Astrocyte of the hippocampus (primary cell): ENCODE results near the gene TMEM145.

Experiments
- DNase-seq: peaks from one replicate; pipeline ENCODE4 v3.0.0; 2011; ENCODE audit warnings: low read depth, low spot score

The TMEM145 gene

DNA sequence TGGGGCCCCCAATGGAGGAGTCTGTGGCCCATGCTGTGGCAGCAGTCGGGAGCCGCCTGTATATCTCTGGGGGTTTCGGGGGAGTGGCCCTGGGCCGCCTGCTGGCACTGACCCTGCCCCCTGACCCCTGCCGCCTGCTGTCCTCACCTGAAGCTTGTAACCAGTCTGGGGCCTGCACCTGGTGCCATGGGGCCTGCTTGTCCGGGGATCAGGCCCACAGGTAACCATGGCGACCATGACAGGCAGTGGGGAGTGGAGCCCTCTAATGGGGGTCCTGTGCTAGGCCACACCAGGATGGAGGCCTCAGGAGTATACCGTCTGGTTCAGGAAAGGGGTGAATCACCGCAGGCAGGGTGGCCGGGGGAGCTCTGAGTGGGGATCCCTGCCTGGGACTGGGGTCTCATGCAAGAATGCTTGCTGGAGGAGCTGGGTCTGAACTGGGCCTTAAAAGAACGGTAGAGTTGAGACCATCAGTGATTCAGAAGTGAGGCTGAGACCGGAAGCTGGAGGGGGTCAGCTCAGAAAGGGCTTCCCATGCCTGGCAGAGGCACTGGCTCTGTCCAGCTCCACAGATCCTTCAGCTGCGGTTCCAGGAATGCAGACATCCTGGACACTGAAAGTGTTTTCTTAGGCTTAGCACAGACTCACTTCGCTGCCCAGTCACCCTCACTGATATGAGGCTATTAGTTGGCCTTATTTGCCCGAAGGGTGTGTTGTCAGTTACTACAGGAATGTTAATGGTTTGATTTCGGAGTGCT lies 47.9 kb downstream of the TMEM145 start:
- peak; percentile 47 for DNase-seq

DNA sequence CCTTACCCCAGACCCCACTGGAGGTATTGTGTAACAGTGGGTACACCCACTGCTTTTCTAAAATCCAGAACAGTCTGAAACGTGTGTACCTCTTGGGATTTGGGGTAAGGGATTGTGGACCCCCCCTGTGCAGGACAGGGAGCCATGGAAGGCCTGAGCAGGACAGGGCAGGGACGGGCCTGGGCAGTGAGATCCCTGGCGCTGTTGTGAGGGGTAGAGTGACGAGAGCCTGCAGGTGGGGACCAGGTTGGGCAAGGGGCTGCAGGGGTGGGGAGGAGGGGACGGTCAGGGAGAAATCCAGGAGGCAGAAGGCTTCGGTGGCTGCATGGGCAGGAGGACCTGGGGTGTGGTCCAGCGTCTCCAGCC lies 48.4 kb downstream of the TMEM145 start:
- no peak for DNase-seq

DNA sequence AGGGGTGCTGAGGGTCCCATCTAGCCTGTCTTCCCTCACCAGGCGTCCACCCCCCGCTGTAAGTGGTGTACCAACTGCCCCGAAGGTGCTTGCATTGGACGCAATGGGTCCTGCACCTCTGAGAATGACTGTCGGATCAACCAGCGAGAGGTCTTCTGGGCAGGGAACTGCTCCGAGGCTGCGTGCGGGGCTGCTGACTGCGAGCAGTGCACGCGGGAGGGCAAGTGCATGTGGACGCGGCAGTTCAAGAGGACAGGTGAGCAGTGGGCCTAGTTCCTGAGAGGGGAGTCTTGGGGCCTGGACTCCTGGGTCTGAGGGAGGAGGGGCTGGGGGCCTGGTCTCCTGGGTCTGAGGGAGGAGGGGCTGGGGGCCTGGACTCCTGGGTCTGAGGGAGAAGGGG lies 49.2 kb downstream of the TMEM145 start:
- no peak for DNase-seq

DNA sequence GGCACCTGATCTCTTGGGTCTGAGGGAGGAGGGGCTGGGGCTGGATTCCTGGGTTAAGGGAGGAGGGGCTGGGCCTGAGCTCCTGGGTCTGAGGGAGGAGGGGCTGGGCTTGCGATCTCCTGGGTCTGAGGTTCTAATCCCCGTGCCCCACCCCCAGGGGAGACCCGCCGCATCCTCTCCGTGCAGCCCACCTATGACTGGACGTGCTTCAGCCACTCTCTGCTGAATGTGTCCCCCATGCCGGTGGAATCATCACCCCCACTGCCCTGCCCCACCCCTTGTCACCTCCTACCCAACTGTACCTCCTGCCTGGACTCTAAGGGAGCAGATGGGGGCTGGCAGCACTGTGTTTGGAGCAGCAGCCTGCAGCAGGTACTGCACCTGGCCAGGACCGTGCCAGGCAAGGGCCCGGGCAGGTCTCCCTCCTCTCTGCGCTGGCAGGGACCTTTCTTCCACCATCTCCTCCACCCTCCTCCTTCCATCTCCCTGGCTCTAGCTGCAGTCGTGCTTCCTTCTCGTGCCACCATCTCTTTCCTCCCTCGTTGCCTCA lies 49.9 kb downstream of the TMEM145 start:
- DNase-seq: no peak

DNA sequence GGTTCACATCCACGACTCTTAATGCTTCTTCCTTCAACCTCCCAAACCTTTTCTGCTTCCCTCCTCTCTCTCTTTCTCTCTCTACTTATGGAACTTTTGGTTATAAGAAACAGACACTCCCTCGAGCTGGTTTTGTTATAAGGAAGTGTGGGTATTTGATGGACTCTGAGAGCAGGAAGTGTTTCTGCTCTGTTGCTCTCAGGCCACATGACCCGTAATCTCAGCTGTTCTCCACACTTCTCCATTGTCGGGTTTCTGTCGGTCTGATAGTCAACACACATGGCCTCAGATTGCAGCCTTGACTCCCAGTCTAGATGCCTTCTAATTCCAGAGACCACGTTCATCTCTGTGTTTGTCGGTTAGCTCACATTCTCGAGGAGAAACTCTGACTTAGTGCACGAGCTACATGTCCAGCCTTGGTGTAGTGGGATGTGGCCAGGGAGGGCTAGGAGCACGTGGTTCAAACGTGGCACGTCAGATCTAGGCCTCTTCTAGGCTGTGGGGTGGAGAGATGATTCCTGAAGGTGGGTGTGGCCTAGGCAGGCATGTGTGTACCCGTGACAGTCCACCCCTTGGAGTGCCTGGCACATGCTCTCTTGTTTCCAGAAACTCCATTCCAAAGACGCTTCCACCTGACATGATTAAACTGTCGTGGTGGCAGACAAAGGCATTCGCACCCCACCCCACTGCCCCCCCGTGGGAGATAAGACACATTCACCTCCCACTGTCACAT lies 50.7 kb downstream of the TMEM145 start:
- no peak for DNase-seq

DNA sequence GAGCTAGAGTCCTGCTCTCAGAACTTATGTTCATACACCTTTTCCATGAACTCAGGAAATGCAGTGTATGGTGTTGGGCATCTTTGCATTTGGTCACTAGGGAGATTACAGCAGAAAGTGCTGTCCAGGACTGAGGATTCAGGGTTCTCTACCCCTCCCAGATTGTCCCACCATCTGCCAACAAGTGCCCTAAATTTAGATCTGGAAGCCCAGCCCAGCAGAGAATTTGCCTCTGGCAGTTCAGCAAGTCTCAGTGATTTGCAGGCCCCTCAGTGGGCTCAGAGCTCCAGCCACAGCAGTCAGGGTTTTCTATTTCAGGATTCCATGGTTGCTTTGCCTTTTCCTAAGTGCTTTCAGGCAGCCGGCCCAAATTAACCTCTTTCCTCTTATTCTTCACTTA lies 53.6 kb downstream of the TMEM145 start:
- DNase-seq: no peak

DNA sequence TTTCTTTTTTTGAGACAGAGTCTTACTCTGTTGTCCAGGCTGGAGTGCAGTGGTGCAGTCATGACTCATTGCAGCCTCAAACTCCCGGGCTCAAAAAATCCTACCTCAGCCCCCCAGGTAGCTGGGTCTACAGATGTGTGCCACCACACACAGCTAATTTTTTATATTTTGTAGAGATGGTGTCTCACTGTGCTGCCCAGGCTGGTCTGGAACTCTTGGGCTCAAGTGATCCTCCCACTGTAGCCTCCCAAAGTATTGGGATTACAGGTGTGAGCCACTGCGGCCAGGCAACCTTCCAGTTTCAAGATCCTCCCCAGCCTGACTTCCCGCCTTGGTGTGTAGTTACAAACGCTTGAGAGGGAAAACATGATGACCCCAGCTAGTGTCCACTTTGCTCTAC lies 54.8 kb downstream of the TMEM145 start:
- no peak for DNase-seq

DNA sequence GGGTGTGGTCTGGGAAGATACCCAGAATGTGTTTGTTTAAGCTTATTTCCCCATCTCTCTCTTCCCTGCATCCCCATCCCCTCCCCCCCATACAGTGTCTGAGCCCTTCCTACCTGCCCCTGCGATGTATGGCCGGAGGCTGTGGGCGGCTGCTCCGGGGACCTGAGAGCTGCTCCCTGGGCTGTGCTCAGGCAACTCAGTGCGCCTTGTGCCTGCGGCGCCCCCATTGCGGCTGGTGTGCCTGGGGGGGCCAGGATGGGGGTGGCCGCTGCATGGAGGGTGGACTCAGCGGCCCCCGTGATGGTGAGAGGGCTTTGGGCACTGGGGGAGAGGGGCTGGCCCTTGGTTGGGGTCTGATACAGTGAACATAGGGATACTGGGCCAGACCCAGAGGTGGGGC lies 55.3 kb downstream of the TMEM145 start:
- DNase-seq: no peak

DNA sequence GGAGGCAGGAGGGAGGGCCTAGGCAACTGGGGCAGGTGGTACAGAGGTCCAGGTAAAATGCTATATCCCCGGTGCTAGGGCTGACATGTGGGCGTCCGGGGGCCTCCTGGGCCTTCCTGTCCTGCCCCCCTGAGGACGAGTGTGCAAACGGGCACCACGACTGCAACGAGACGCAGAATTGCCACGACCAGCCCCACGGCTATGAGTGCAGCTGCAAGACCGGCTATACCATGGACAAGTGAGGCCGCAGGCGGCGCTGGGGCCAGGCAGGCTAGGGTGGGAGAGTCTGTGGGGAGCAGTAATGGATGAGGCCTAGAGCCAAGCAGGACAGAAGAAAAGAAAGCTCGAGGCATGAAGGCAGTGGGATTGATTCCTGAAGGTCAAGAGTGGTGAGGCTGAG lies 55.7 kb downstream of the TMEM145 start:
- DNase-seq: no peak

DNA sequence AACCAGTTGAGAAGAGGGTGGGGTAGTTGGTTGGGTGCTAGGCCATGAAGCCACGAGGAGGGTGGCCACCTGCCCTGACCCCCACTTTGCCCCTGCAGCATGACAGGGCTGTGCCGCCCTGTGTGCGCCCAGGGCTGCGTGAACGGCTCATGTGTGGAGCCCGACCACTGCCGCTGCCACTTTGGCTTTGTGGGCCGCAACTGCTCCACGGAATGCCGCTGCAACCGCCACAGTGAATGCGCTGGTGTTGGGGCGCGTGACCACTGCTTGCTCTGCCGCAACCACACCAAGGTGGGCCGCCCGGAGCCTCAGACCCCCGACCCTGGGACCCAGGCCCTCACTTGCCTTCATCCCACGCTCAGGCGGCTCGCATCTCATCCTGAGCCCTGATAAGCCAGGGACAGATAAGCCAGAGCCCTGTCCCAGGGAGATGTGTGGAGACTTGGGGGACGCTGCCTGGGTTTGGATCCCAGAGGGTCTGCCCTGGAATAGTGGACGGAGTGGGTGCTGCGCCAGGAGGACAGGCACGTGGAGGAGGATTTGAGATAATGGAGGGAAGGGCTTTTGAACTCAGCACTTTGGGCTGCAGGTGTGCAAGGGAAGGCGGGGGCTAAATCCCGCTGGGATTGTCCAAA lies 56.4 kb downstream of the TMEM145 start:
- no peak for DNase-seq

DNA sequence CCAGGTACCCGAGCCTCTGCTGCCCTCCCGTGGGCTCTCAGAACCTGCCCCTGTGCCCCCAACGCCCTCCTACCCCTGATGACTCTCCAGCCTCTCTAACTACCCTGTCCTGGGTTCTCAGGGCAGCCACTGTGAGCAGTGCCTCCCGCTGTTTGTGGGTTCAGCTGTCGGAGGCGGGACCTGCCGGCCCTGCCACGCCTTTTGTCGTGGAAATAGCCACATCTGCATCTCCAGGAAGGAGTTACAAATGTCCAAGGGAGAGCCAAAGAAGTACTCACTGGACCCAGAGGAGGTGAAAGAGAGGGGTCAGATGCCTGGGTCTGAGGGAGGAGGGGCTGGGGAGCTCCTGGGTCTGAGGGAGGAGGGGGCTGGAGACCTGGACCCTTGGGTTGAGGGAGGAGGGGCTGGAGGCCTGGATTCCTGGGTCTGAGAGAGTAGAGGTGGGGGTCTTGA lies 57.0 kb downstream of the TMEM145 start:
- no peak for DNase-seq

DNA sequence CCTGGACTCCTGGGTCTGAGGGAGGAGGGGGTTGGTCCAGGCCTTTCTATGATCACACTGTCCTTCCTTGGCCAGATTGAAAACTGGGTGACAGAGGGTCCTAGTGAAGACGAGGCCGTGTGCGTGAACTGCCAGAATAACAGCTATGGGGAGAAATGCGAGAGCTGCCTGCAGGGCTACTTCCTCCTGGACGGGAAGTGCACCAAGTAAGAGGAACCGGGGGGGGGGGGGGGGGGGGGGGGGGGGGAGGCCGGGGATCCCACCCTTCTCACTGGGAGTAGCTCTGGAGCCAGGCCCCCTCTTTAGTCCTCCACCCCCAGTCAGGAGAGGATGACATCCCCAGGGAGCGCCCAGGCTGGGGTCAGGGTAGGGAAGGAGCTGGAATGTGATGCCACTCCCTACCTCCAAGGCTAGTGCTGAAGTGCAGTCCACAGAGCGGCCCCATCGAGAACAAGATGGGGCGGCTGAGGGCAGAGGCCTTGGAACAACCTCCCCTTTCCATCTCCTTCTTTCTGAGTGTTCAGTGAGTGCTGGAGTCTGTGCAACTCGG lies 57.6 kb downstream of the TMEM145 start:
- no peak for DNase-seq
